ENCODE results near the gene KIF26A.

Gene KIF26A

DNA sequence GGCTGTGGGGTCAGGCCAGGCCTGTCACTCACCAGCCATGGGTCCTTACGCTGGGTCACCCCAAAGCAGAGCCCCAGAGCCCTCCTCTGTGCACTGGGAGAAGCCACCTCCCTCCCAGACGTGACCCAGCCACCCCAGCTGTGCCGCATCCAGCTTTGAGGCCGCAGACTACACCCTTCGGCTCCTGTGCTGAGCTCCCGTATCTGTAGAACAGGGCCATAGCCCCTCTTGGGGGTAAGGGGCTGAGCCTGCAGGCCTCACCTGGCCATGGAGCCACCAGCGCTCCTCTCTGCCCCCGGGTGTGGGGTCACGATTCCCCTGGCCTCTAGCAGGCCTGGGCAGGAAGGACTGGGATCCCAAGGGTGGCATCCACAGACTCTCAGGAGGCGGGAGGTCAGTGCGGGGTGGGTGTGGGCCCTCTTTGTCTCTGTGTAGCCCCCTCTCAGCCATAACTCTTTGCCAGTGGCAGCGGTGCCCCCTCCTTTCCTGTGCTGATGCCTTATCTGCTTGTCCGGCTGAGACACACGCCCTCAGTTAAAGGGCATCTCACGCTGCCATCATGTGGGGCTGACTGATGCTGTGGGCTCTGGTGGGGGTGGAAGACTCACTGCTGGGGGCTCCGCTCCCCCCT is 36.6 kb upstream of the KIF26A start:
- DNase-seq, result no peak

DNA sequence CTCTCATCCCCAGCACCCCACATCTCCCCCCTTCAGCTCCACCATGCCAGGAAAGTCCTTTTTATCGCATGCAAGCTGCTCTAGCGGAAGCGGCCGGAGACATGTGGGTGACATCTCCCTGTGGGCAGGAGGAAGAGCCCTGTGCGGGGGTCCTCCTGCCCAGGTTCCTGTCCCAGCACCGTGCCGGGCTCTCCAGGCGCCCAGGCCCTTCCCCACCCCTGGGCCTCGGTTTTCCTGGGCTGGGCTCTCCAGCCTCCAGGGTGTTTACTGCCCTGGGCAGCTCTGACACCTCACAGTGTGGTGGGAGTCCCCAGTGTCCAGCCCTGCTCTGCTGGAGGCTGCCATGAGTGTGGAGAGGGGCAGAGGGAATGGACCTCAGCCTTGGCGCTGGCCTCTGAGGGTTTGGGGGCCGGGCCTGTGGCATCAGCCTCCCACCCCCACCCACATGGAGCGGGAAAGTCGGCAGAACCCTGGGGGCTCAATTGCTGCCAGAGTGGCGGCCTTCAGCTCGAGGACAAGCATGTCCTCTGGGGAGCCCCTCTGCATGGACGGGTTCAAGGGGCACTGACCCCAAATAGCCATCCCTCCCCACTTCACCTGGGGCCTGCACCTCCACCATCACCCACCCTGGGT is 36.0 kb upstream of the KIF26A start:
- DNase-seq, result no peak

- DNase-seq, result no peak
Observed at GRCh38 chr14:104103061-104103445, 35.3 kb upstream of the KIF26A start.

DNA sequence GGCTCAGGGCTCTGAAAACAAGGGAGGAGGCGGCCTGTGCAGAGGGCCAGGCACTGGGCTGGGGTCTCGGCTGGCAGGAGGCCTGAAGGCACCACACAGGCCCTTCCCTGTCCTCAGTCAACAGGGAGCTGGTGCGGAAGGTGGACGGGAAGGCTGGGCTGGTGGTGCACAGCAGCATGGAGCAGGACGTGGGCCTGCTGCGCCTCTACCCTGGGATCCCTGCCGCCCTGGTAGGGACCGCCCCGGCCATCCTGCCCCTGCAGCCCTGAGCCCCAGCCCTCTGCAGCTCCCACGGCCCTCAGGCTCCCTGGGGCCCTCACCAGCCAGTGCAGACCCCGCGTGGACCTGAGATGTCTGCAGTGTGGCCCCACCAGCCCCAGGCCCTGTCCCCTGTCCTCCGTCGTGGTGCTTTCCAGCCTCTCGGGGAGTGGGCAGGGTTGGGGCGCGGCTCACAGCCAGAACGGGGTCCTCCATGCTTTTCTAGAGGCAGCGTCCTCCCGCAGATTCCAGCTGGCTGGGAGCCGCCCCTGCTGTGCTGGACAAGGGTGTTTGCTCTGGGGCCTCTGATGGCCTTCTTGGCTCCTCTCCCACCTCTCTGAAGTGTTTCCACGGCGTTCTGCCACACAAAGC is 34.8 kb upstream of the KIF26A start:
- no peak for DNase-seq

- DNase-seq, result no peak
Observed at GRCh38 chr14:104104076-104104901, 34.1 kb upstream of the KIF26A start.

DNA sequence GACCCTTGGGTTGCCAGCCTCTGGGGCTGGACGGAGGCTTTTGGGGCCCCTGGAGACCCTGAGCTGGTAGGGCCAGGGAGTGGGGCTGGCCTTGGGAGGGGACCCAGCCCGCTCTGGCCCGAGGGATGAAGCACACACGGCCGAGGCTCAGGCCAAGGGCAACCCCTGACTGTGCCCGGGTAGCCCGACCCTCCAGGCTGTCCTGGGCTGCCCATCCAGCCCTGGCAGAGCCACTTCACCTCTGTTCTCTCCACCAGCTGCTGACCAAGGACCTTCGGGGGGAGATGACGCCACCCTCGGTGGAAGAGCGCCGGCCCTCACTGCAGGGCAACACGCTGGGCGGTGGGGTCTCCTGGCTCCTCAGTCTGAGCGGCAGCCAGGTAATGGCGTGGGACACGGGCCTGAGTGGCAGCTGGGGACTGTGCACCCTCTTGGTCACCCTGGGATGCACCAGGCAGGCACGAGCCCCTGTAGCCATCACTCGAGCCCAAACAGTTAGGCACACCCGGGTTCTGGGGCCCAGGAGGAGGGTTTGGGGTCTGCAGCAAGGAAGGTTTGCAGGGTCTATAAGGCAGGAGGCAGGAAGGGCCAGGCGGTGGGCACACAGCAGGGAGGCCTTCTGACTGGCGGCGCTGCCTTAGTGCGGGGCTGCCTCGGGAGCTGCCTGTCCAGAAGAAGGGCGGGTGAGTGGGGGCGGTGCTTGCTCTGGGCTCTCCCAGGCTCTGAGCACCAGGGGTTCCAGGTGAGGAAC is 33.1 kb upstream of the KIF26A start:
- no peak for DNase-seq

DNA sequence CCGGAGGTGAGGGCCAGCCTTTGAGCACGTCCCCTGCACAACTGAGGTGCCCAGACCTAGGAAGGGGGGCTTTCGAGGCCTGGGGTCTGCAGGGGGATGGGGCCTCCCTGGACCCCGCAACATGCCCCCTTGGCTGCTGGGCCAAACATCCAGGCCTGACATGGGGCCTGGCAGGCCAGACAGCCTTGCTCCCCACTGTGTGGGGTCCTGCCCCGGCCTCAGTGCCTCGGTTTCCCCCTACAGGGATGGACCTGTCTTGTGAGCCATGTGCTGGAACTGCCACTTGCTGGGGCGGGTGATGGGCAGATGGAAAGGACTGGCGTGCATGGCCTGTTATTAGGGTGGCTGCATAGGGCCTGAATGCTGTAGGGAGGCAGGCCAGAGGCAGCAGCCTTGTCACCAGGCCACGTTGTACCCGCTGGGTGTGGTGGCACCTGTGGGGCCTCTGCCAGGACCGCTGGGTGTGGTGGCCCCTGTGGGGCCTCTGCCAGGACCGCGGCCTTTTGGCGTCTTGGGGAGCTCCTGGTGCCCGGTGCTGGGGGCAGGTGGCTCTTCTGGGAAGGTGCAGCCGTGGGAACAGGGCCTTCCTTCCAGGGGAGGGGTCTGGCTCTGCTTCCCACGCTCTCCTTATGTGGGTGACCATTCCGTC is 32.4 kb upstream of the KIF26A start:
- DNase-seq, result no peak

DNA sequence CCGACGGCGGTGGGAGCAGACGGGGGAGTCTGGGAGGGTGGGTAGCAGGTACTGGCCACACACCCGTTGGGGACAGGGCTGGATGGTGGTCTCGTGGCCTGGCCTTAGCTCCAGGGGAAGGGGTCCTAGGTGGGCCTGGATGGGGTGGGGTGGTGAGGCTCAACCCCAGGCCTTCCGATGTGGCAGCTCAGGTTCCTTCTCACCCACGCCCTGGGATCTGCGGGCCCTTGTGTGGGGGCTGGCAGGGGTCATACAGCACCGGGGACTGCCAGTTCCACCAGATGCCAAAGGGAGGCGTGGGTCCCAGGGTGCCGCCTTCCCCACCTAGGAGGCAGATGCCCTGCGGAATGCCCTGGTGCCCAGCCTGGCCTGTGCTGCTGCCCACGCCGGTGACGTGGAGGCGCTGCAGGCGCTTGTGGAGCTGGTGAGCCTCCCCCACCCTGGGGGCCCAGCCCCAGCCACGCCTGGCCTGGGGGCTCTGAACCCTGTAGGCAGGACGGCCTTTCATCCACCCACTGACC is 31.9 kb upstream of the KIF26A start:
- DNase-seq, result no peak

DNA sequence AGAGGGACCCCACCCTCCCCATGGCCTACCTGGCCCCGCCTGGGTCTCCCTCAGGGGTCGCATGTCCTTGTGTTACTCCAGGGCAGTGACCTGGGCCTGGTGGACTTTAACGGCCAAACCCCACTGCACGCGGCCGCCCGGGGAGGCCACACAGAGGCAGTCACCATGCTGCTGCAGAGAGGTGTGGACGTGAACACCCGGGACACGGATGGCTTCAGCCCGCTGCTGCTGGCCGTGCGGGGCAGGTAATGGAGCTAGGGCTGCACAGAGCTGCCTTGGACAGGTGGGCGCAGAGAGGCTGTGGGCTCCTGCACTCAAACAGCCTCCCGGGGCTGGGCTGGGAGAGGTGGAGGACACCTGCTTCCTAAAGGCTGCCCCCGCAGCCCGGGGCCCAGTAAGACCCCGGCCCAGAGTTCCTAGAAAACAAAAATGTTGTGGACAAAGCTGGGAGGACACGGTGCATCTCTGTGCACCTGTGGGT is 31.2 kb upstream of the KIF26A start:
- no peak for DNase-seq

DNA sequence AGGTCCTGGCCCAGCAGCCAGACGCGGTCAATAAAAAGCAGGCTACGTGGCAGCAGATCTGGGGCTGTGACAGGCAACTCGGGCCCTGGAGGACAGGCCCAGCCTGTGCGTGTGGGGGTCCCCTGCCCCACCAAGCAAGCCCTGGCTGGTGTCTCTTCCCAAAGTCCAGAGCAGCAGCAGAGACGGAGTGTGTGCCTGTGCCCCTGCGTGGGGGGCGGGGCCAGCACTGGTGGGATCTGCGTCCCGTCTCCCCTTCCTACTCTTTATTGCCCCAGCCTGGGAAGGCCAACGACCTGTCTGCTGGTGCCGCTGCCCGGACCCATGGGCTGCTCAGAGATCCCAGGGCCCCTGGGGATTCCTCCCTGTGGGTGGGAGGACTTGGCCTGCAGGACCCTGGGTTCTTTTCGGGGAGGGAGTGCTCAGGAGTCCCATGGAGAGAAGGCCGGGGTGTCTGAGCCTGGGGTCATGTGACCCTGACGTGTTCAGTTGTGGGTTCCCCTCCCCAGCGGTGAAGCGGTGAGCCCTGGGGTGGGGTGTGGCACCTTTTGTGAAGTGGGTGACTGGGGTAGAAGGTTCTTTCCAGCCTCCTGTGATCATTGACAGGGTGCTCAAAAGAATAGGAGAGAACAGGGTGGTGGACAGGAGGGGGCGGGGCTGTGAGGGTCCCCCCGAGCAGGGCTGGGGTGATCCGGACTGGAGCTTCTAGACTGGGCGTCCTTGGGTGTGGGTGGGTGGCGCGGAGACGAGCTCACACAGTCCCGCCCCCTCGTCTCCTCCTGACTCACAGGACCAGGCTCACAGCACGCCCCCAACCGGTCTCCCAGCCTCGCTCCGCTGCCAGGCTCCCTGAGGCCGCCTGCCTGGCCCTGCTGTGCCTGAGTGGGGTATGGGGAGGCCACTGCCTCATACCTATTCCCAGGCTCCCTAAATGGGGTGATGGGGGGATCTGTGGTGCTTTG is 30.5 kb upstream of the KIF26A start:
- no peak for DNase-seq

GRCh38 chr14:104108570-104109541 is 29.5 kb upstream of the KIF26A start:
- DNase-seq, result no peak

DNA sequence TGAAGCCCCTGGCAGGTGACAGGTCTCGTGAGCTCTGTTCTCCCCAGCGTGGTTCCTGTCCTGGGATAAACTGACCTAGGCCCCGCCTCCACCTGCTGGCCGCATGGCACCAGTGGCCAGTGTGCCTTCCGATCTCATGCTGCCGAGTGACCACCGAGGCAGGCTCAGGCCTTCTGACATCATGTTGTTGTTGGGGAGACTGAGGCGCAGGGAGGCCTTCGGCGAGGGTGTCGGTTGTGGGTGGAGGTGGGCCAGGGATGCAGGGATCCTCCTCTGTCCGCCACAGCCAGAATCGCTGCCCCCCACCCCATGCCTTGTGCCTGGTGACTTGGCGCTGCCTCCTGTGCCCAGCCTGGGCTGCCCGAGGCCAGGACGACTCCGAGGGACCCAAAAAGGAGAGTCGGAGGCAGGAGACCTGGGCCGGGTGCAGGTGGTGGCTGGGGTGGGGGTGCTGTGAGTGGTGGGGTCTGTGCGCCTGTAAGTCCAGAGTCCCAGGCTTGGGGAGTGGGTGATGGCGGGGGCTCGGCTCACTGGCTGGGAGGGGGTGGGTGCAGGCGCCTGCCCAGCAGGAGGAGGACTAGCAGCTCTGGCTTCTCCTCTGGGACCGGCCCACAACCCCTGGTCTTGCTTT is 28.5 kb upstream of the KIF26A start:
- no peak for DNase-seq

DNA sequence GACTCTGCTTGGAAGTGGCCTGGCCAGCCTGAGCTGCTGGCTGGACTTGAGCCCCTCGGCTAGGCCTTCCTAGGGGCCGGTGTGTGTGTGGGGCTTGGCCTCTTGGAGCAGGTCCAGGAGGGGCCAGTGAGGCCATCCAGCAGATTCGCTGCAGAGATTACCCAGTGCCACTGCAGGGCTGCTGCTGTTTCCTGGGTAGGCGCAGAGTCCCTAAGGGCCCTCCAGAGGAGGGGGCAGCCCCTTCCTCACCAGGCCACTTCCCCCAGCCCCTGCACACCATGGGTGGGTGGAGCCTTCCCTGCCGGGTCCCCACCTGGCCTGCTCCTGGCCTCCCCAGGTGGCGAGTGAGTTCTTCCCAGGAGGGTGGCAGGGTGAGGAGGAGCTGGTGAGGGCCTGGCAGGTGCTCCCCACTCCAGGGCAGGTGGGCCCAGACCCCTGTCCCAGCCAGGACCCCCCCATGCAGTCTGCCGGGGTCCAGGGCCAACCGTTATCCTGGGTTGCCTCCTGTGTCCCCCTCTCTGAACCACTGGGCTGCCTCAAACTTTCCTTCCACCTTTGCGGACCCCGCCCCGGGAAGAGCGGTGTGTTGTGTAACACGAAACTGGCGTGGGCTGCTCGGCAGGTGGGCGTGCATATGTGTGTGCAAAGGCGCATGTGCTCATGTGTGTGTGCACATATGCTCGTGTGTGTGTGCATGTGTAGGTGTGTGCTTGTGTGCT is 27.7 kb upstream of the KIF26A start:
- no peak for DNase-seq

DNA sequence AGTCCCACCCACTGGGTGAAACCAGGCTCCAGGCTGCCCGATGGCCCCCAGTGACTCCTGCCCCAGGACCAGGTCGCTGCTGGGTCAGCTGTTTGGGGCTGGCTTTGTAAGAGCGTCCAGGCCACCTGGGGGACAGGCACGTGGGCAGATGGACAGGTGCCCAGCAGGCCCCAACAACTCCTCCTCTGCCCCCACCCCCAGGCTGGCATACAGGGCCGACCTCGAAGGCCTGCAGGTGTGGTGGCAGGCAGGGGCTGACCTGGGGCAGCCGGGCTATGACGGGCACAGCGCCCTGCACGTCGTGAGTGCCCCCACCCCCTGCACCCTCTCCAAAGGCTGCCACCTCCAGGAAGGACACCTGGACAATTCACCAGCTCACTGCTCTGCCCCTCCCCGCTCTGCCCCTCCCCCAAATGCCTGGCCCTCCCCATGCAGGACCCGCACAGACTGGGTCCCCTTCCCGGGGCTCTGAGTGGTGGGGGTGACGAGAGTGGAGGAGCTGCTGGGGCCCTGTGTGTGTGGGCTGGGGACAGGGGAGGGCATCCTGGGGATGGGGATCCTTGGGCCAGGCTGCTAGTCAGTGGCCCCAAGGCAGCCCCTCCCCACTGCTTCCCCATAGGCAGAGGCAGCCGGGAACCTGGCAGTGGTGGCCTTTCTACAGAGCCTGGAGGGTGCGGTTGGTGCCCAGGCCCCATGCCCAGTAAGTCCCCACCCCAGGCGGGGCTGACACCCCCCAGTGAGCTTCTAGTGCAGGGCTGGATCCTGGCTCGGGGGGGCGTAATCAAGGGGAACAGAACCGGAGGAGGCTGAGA is 26.9 kb upstream of the KIF26A start:
- DNase-seq, result no peak

- no peak for DNase-seq
Observed at GRCh38 chr14:104112113-104112505, 26.3 kb upstream of the KIF26A start.

DNA sequence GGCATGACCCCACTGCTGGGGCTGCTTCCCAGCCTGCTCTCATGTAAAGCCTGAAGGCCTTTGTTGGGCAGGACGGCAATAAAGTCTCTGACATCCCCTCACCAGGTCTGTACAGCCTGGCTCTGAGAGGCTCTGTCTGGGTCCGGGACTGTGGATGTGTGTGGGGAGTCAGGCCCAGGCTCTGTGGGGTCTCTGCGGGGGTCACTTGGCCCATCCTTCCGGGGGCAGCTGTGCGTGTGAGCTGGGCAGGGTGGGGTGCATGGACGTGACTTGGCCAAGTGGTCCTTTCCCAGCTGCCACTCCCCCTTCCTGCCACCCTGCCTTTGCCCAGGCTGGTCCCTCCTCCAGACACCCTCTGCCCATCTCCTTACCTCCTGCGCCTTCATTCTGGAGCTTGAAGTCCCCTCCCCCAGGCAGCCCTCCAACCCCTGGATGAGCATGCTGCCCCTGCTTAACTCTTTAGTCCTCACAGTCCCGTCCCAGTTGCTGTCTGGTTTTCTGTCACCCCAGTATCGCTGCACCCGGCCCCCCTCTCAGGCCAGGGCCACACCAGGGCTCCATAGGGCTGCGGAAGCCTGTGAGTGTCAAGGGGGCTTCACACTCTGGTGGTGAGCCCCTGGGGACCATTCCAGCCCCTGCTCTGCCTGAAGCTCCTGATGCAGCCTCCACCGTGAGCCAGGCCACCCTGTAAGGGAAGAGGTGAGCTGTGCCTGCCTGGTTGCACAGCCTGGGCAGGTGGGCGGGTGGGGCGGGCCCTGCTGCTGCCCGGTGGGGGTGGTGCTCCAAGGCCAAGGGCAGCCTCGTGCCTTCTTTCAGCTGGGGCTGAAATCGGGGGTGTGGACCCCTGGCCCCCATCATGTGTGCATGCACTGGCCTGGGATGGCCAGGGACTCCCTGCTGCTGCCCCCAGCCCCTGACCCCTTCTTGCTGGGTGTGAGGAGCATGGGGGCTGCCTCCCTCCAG is 25.5 kb upstream of the KIF26A start:
- no peak for DNase-seq
